Measurements from ENCODE around the gene NKAPL. TPM values are rescaled to one million over a fixed set of nuclear protein-coding genes. Genes with fewer than 3 reads are reported as not detected.

Gene NKAPL
- total and polyA plus RNA-seq, 2 of the 8 experiments (the other 6 are each of a cell fraction or from before 2014, with no cell fraction given) = 0.08 TPM; not detected in 1

DNA sequence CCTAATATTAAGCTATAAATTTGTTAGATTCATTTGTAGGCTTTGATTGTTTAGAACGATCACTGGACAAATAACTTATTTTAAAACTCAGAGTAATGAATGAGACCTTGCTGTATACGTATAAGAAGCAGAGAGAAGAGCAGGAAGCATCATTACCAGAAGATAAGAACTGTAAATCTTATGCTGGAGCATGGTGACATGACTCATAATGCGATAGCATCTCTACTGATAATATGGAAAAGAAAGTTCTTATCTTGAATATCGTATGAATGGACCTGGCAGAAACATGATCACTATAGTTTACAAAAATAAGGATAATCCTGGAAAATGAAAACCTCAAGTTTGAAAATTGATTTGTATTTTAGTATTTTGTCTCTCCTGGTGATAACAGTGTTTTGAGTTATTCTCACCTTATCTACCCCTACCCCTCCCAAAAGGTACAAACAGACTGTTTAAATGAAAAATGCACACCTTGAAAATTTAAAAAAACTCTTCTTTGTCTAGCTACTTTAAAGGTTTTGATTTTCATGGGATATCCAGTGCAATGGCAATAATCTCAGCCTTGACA lies 5.8 kb downstream of the NKAPL start:
- H3K79me2 ChIP-seq (ENCODE audit: control insufficient read depth in 1 of 2, insufficient read depth in 2 of 2, low read length in 2 of 2) = peaks cover 0 to 16% of the 10 kb centered on the region in 2 experiments; a peak in 2 of 4 replicates
- H3K23ac ChIP-seq (ENCODE audit: insufficient read length) = no peak overlapping the region
- H3K4me2 ChIP-seq (ENCODE audit: insufficient read depth in 1 of 2, low read depth in 2 of 2, low read length in 2 of 2) = no peak overlapping the region
- FAIRE-seq = no peak
- H2AK5ac ChIP-seq (ENCODE audit: low read depth, low read length) = no peak overlapping the region
- H3K23me2 ChIP-seq (ENCODE audit: low read depth, low read length) = peaks cover 2% of the 10 kb centered on the region; the same call in 1 of the 2 replicates
- H3K36me3 ChIP-seq (ENCODE audit: control insufficient read depth in 2 of 4, insufficient read depth in 4 of 4, low read length in 3 of 4) = no peaks in the 10 kb centered on the region
- H3K4me3 ChIP-seq (ENCODE audit: extremely low read depth in 1 of 4, insufficient read depth in 2 of 4, low read depth in 3 of 4, low read length in 4 of 4) = no peak overlapping the region
- no peaks in the 10 kb centered on the region for H3K9me3 ChIP-seq (ENCODE audit: insufficient read depth in 2 of 2, low read depth in 1 of 2, low read length in 1 of 2)
- H4K91ac ChIP-seq (replicated peaks; ENCODE audit: insufficient read length, low read length) = no peak overlapping the region
- POLR2A ChIA-PET (ENCODE audit: partially characterized antibody) = interaction anchor here (0.9 to 4.3 kb wide), 4 partner anchors 14 to 134 kb away, joined by 3 to 31 read pairs (median 4); partner anchors contain the start of genes PGBD1 and ZKSCAN4
- no peak overlapping the region for H4K8ac ChIP-seq (ENCODE audit: extremely low read depth, insufficient read depth, low read length)
- no peak overlapping the region for H3K56ac ChIP-seq (replicated peaks; ENCODE audit: insufficient read length, low read depth, low read length)
- CTCF ChIA-PET (ENCODE audit: partially characterized antibody) = interaction anchor here (0.7 kb wide), 2 partner anchors 13 to 91 kb away, joined by 3 read pairs; partner anchors contain the start of gene ZKSCAN4
- peaks cover 0 to 2% (median 0%) of the 10 kb centered on the region in 4 experiments; a peak in 1 of 7 replicates for H3K4me1 ChIP-seq (replicated peaks in 1 of 4; ENCODE audit: control insufficient read depth in 3 of 4, insufficient read depth in 4 of 4, low read length in 3 of 4)
- H2BK12ac ChIP-seq (ENCODE audit: low read depth, low read length) = no peak overlapping the region
- no peak overlapping the region for H4K5ac ChIP-seq (ENCODE audit: insufficient read length, low read depth, low read length)
- no peak overlapping the region for H3K4ac ChIP-seq (replicated peaks; ENCODE audit: insufficient read length, low read depth, low read length)
- H2BK5ac ChIP-seq (ENCODE audit: low read depth, low read length) = no peak overlapping the region
- H3K27me3 ChIP-seq (replicated peaks in 1 of 4; ENCODE audit: control insufficient read depth in 3 of 4, extremely low read depth in 1 of 4, insufficient read depth in 3 of 4, low read length in 3 of 4) = no peaks in the 10 kb centered on the region
- H3K79me1 ChIP-seq (ENCODE audit: low read depth, low read length) = no peaks in the 10 kb centered on the region
- H2BK120ac ChIP-seq (replicated peaks; ENCODE audit: low read depth, low read length) = no peak overlapping the region
- TF ChIP-seq, protein P1, sequence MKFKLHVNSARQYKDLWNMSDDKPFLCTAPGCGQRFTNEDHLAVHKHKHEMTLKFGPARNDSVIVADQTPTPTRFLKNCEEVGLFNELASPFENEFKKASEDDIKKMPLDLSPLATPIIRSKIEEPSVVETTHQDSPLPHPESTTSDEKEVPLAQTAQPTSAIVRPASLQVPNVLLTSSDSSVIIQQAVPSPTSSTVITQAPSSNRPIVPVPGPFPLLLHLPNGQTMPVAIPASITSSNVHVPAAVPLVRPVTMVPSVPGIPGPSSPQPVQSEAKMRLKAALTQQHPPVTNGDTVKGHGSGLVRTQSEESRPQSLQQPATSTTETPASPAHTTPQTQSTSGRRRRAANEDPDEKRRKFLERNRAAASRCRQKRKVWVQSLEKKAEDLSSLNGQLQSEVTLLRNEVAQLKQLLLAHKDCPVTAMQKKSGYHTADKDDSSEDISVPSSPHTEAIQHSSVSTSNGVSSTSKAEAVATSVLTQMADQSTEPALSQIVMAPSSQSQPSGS (IDR thresholded peaks at IDR 0.05; ENCODE audit: low read length) = no peak
- TF ChIP-seq SIRT6 (IDR thresholded peaks at IDR 0.05; ENCODE audit: low read length) = no peak
- no peak for TF ChIP-seq HDAC6 (IDR thresholded peaks at IDR 0.05; ENCODE audit: low read depth, low read length)
- TF ChIP-seq GABPA (IDR thresholded peaks at IDR 0.05; ENCODE audit: borderline replicate concordance, insufficient read depth, low read length) = no peak
- TF ChIP-seq KDM4A (IDR thresholded peaks at IDR 0.05; ENCODE audit: low read depth, low read length, severe bottlenecking) = no peak
- no peak for TF ChIP-seq SRF (IDR thresholded peaks at IDR 0.05; ENCODE audit: low read depth, low read length)
- TF ChIP-seq JUN (IDR thresholded peaks at IDR 0.05; ENCODE audit: low read depth, low read length) = no peak
- no peak for TF ChIP-seq CHD1 (IDR thresholded peaks at IDR 0.05; ENCODE audit: low read depth, low read length)
- no peak overlapping the region for H3K27ac ChIP-seq (ENCODE audit: low read depth, low read length)
- no peak overlapping the region for H2BK20ac ChIP-seq (ENCODE audit: low read length)
- no peak for DNase-seq (ENCODE audit: low read depth in 1 of 2, low spot score in 2 of 2)
- no peak overlapping the region for H3K14ac ChIP-seq (ENCODE audit: insufficient read length)
- H2AFZ ChIP-seq (ENCODE audit: low read length) = no peak overlapping the region
- H2BK15ac ChIP-seq (ENCODE audit: low read length) = no peak overlapping the region
- no peaks in the 10 kb centered on the region for H4K20me1 ChIP-seq (replicated peaks in 1 of 2; ENCODE audit: control insufficient read depth in 1 of 2, insufficient read depth in 2 of 2, low read length in 2 of 2)
- H3K9ac ChIP-seq (replicated peaks in 1 of 4; ENCODE audit: extremely low read depth in 1 of 4, low read depth in 3 of 4, low read length in 3 of 4) = no peak overlapping the region
- WGBS, 2 experiments (ENCODE audit: extremely low coverage in 1 of 2, insufficient coverage in 1 of 2, insufficient read length in 1 of 2, insufficient replicate concordance in 2 of 2, low coverage in 1 of 2, low lambda C conversion rate in 2 of 2, missing lambda C conversion rate in 1 of 2) = 67% methylated on average over 4 of the region's 4 CpGs; no CpG with 5 or more reads in 1 of the 2 experiments
- H3K18ac ChIP-seq (ENCODE audit: extremely low read depth, low read length) = no peak overlapping the region

All from H1 (cell line).